Chondrocyte (in vitro differentiated cells): ENCODE data around the gene MME. TPM values are rescaled to one million over a fixed set of nuclear protein-coding genes. Genes with fewer than 3 reads are reported as not detected.

Experiments used
- DNase-seq: peaks from one replicate; pipeline ENCODE4 v3.0.0; 2021; ENCODE audit warnings: mixed read lengths, low spot score
- H3K27ac Mint-ChIP-seq: one replicate; pipeline ENCODE4 v1.8.0; 2021; ENCODE audit warnings: mild to moderate bottlenecking, moderate library complexity, mixed read lengths; ENCODE audit not compliant: unreplicated experiment
- H3K27me3 Mint-ChIP-seq: 2 replicates; pipeline ENCODE4 v1.8.0; 2021; ENCODE audit warnings: low read depth, mixed read lengths
- H3K36me3 Mint-ChIP-seq: 2 replicates; pipeline ENCODE4 v1.8.0; 2021; ENCODE audit warnings: low read depth, mixed read lengths
- H3K4me1 Mint-ChIP-seq: 2 replicates; pipeline ENCODE4 v1.8.0; 2021; ENCODE audit warnings: low read depth, mild to moderate bottlenecking, mixed read lengths
- H3K4me3 Mint-ChIP-seq: one replicate; pipeline ENCODE4 v1.8.0; 2021; ENCODE audit warnings: mild to moderate bottlenecking, moderate library complexity, mixed read lengths; ENCODE audit not compliant: unreplicated experiment
- H3K9me3 Mint-ChIP-seq: 2 replicates; pipeline ENCODE4 v1.8.0; 2021; ENCODE audit warnings: low read depth, mixed read lengths
- total RNA-seq: library from RNA; stranded (reverse); gene quantifications from 3 replicates; pipeline ENCODE4 v1.2.1, GENCODE V29; 2021
- TF ChIP-seq, protein P1 (sequence below): fragments of 200-600 bp; sonication (generic); IDR thresholded peaks from 2 replicates; pipeline ENCODE4 v1.5.0; 2021; ENCODE audit warnings: antibody characterized with exemption, mild to moderate bottlenecking, moderate library complexity

The MME gene
- total RNA-seq, 1 donor from 2014 or later = 2.5 TPM

DNA sequence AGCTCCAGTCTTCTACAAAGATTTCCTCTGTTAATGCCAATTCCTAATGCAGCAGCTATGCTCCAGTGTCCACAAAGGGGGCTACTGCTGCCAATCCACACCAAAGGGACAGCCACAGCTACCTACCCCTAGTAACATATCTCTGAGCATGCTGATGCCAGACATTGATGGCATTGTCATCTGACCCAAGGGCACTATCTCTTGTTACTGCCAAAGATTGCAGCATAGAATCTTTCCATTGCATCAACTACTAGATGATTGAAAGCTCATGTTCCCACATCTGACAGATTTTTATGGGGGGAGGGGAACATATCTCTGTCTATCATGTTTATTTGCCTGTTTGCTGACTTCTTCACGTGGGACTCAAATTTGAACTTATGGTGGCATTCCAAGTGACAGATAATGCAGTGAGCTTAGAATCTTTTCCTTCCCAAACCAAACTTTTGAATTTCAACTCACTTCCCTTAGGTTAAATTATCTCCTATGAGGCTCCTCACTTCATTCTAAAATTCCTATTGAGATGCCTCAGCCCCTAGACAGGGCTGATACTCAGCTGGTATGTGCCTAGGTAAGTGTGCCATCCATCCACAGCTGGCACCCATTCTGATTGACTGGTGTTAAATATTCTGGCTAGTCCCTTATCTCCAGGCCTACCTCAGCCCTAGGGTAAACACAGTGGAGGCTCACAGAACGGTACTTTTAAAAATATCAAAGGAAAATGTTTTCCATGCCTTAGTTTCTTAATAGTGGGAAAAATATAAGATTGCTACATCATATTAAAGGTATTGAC lies 113.0 kb downstream of the MME start:
- TF ChIP-seq, protein P1, sequence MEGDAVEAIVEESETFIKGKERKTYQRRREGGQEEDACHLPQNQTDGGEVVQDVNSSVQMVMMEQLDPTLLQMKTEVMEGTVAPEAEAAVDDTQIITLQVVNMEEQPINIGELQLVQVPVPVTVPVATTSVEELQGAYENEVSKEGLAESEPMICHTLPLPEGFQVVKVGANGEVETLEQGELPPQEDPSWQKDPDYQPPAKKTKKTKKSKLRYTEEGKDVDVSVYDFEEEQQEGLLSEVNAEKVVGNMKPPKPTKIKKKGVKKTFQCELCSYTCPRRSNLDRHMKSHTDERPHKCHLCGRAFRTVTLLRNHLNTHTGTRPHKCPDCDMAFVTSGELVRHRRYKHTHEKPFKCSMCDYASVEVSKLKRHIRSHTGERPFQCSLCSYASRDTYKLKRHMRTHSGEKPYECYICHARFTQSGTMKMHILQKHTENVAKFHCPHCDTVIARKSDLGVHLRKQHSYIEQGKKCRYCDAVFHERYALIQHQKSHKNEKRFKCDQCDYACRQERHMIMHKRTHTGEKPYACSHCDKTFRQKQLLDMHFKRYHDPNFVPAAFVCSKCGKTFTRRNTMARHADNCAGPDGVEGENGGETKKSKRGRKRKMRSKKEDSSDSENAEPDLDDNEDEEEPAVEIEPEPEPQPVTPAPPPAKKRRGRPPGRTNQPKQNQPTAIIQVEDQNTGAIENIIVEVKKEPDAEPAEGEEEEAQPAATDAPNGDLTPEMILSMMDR = no peak
- peaks cover 1% of the 10 kb centered on the region for H3K27me3 Mint-ChIP-seq
- DNase-seq = no peak
- H3K27ac Mint-ChIP-seq = no peak overlapping the region
- H3K4me1 Mint-ChIP-seq = peaks cover 2% of the 10 kb centered on the region
- no peaks in the 10 kb centered on the region for H3K9me3 Mint-ChIP-seq
- no peak overlapping the region for H3K4me3 Mint-ChIP-seq
- H3K36me3 Mint-ChIP-seq = no peaks in the 10 kb centered on the region

DNA sequence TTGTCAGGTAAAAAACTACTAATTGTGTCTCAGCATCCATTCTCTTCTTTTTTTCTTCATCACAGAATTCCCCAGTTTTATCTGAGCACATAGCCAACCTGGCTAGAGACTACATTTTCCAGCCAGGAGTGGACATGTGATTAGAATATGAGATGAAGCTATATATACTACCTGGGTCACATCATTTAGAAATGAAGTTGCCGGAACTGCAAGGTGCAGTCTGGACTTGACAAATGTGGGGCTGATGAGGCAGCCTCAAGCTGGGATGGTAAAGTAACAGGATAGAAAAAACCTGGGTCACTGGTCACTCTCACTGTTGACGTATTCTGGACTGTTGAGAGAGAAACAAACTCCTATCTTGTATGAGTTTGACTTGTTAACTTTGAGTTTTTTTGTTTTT lies 113.7 kb downstream of the MME start:
- Mint-ChIP-seq H3K4me3 (no peak overlapping the region), H3K27ac (no peak overlapping the region), H3K9me3 (no peaks in the 10 kb centered on the region), H3K4me1 (no peaks in the 10 kb centered on the region), H3K36me3 (no peaks in the 10 kb centered on the region), H3K27me3 (peaks cover 1% of the 10 kb centered on the region)
- no peak for DNase-seq
- TF ChIP-seq, protein P1 = no peak

DNA sequence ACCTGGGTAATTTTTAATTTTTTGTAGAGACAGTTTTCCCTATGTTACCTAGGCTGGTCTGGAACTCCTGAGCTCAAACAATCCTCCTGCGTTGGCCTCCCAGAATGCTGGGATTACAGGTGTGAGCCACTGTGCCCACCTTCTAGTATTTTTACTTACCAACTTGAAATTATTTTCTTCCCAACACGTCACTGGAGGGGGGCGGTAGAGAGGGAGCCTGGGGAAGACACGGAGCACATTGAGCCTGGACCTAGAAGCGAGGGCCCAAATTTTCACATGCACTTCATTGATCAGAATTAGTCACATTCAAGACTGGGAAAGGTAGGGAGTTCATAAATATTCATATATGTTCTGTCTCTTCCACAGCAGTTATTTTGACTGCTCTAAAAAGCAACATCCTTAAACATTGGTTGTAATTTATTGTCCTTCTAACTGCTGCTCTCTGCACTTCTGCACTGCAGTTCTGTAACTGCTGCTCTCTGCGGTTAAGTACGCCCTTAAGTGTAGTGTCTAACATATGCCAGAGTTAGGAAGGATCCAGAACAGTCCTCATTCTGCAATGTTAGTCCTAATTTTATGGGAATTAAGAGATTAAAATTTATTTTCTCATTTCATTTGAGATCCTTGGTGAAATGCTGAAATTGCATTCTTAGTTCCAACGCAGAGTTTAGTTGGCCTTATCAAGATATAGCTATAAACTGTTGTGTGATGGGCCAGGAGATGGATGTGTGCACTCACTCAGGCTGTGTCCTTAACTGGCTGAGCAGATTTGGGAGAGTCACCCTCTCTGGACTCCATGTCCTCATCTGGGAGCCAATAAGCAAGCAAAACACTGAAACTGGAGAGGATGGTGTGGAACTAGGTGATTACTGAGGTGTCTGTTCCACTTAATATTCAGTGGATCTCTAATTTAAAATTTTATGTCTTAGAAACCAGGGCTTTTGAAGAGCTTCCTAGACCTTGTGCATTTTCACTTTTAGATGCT lies 115.1 kb downstream of the MME start:
- H3K27ac Mint-ChIP-seq = no peak overlapping the region
- TF ChIP-seq, protein P1 = no peak
- no peaks in the 10 kb centered on the region for H3K4me1 Mint-ChIP-seq
- peaks cover 1% of the 10 kb centered on the region for H3K27me3 Mint-ChIP-seq
- no peak overlapping the region for H3K4me3 Mint-ChIP-seq
- no peaks in the 10 kb centered on the region for H3K36me3 Mint-ChIP-seq
- peaks cover 2% of the 10 kb centered on the region for H3K9me3 Mint-ChIP-seq
- no peak for DNase-seq

DNA sequence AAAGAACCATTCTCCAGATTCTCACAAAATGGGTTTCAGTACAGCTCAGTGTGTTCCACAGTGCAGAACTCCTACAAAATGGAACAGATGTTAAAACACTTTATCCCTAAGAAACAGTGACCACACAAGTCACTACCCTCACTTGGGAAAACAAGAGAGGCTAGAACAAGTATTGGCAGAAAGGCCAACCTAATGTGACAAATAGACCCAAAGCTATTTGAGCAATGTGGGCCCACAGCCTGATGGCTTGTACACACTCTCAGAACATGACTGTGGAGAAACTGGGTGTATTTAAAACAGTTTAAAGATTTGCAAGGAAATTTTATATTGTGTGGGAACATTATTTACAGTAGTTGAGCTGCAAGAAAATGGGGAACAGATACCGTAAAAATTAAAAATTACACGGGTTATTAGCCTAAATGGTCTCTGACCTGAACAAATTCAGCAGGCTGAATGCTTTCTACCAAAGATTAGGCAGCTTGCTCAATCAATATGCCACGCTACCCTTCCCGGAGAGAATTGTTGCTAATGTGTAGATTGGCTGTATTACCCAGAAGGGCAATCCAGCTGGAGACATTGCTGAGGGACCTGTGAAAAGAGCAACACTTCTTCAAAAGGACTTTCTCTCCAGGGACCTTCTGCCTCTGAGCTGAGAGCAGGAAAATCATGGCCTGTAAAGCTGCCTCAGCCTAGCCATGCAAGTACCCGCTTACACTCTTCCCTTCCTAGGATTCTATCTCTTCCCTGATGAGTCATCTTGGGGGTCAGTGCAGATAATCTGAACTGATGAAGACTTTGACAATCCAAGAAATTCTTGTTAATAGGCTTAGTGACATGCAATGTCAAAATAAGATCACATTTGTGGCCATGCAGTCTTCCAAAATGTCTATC lies 116.3 kb downstream of the MME start:
- Mint-ChIP-seq H3K4me1 (no peaks in the 10 kb centered on the region), H3K27ac (no peak overlapping the region), H3K9me3 (peaks cover 2% of the 10 kb centered on the region), H3K4me3 (no peak overlapping the region), H3K36me3 (no peaks in the 10 kb centered on the region), H3K27me3 (peaks cover 1% of the 10 kb centered on the region)
- DNase-seq = no peak
- TF ChIP-seq, protein P1 = no peak
